Endothelial cell of umbilical vein (primary cell): ENCODE measurements around the gene UBAC1. TPM values are rescaled to one million over a fixed set of nuclear protein-coding genes. Genes with fewer than 3 reads are reported as not detected.

Experiments used
- BruUV-seq: library from RNA; stranded (reverse); fragments of 400-500 nt; replicated peaks from 2 replicates; lab custom pipeline; 2021; lab: Mats Ljungman, UMichigan
- CTCF ChIA-PET: fragments of 300-600, 350-600 bp; sonication (Branson Sonifier 250); formaldehyde crosslinking; loops from one replicate; lab custom pipeline; 2021; ENCODE audit warnings: antibody characterized with exemption, inconsistent platforms; lab: Charles Lee
- POLR2A ChIA-PET: fragments of 300-600, 350-600 bp; sonication (Branson Sonifier 250); formaldehyde crosslinking; loops from one replicate; lab custom pipeline; 2021; ENCODE audit warnings: antibody characterized with exemption, inconsistent platforms; lab: Charles Lee
- DNase-seq: peaks from one replicate; pipeline ENCODE4 v3.0.0-alpha.2; 2011; ENCODE audit warnings: low read depth, low spot score
- FAIRE-seq: peaks from 2 replicates; lab custom pipeline; 2011; peaks lifted over from hg19 to GRCh38; lab: Jason Lieb, UNC
- H2AFZ ChIP-seq: 2 replicates; pipeline ENCODE4 v1.6.0; 2012; ENCODE audit warnings: low read depth, low read length, control low read depth, inconsistent platforms
- H3K27ac ChIP-seq: 2 replicates; pipeline ENCODE4 v1.5.1; 2011; ENCODE audit warnings: low read depth, mild to moderate bottlenecking, control low read depth, low read length, moderate library complexity; ENCODE audit not compliant: insufficient read depth
- H3K27me3 ChIP-seq, 2 experiments: 2 replicates each; pipeline versions ENCODE4 v1.6.0 to v1.6.1; 2011; ENCODE audit warnings: low read length in 2 of 2, mixed read lengths in 1 of 2; ENCODE audit not compliant: control insufficient read depth in 2 of 2, insufficient read depth in 2 of 2
- H3K36me3 ChIP-seq, 2 experiments: 2 replicates in 1 of 2; 3 replicates in 1 of 2; pipeline ENCODE4 v1.5.1; 2011; ENCODE audit warnings: low read length in 2 of 2, mild to moderate bottlenecking in 1 of 2, moderate library complexity in 1 of 2; ENCODE audit not compliant: control insufficient read depth in 2 of 2, insufficient read depth in 2 of 2; ENCODE audit errors: extremely low read depth in 1 of 2
- H3K4me1 ChIP-seq: 3 replicates; pipeline ENCODE4 v1.5.1; 2011; ENCODE audit warnings: mild to moderate bottlenecking, low read length; ENCODE audit not compliant: control insufficient read depth, insufficient read depth; ENCODE audit errors: extremely low read depth
- H3K4me2 ChIP-seq: 2 replicates; pipeline ENCODE4 v1.6.1; 2011; ENCODE audit warnings: low read length, control low read depth, mixed read lengths; ENCODE audit not compliant: insufficient read depth
- H3K4me3 ChIP-seq, 3 experiments: fragments of 200-600 bp in 1 of 3; sonication (generic), shearing (Covaris generic) in 1 of 3; replicated peaks in 1 of 3; 2 replicates each; pipeline ENCODE4 v1.5.1; 2011 to 2016; ENCODE audit warnings: control low read depth in 3 of 3, low read length in 3 of 3, mild to moderate bottlenecking in 2 of 3, inconsistent platforms in 1 of 3, low read depth in 1 of 3, moderate library complexity in 1 of 3; ENCODE audit not compliant: insufficient read depth in 1 of 3
- H3K79me2 ChIP-seq: 2 replicates; pipeline ENCODE4 v1.6.0; 2012; ENCODE audit warnings: low read length, inconsistent platforms; ENCODE audit not compliant: control insufficient read depth, insufficient read depth
- H3K9ac ChIP-seq: replicated peaks from 2 replicates; pipeline ENCODE3; 2011; ENCODE audit warnings: low read length, control low read depth; ENCODE audit not compliant: insufficient read depth; ENCODE audit errors: extremely low read depth
- H3K9me1 ChIP-seq: replicated peaks from 3 replicates; pipeline ENCODE4 v1.6.0; 2011; ENCODE audit warnings: mild to moderate bottlenecking, low read length; ENCODE audit not compliant: control insufficient read depth, insufficient read depth; ENCODE audit errors: extremely low read depth
- H3K9me3 ChIP-seq: replicated peaks from 2 replicates; pipeline ENCODE4 v1.5.1; 2012; ENCODE audit warnings: low read length, inconsistent platforms; ENCODE audit not compliant: control insufficient read depth, insufficient read depth
- H4K20me1 ChIP-seq: replicated peaks from 2 replicates; pipeline ENCODE3; 2011; ENCODE audit warnings: mild to moderate bottlenecking, low read length; ENCODE audit not compliant: control insufficient read depth, insufficient read depth; ENCODE audit errors: extremely low read depth
- CTCF ChIP-seq, 2 donors: IDR thresholded peaks; 1 replicate in 1 of 2; 2 replicates in 1 of 2; pipeline ENCODE4 v1.5.1; 2011; ENCODE audit warnings: low read length in 2 of 2, mild to moderate bottlenecking in 2 of 2, moderate library complexity in 2 of 2, control low read depth in 1 of 2, inconsistent platforms in 1 of 2, low read depth in 1 of 2; ENCODE audit not compliant: insufficient read depth in 1 of 2; ENCODE audit errors: extremely low read depth in 1 of 2
- EZH2 ChIP-seq: IDR thresholded peaks from 2 replicates; pipeline ENCODE4 v1.6.1; 2012; ENCODE audit warnings: borderline replicate concordance, low read depth, mild to moderate bottlenecking, moderate library complexity, low read length, inconsistent platforms; ENCODE audit not compliant: severe bottlenecking
- FOS ChIP-seq: IDR thresholded peaks from 2 replicates; pipeline ENCODE4 v1.6.1; 2011; ENCODE audit warnings: mild to moderate bottlenecking, low read length, moderate library complexity, borderline replicate concordance; ENCODE audit not compliant: insufficient read depth
- GATA2 ChIP-seq: IDR thresholded peaks from 2 replicates; pipeline ENCODE4 v1.7.0; 2011; ENCODE audit warnings: low read depth, mild to moderate bottlenecking, moderate library complexity, mixed read lengths, low read length; ENCODE audit not compliant: insufficient read length, insufficient read depth
- JUN ChIP-seq: IDR thresholded peaks from 2 replicates; pipeline ENCODE4 v1.6.1; 2011; ENCODE audit warnings: borderline replicate concordance, low read depth; ENCODE audit not compliant: insufficient read length, insufficient read depth
- MYC ChIP-seq: IDR thresholded peaks from one replicate; pipeline ENCODE4 v1.6.1; 2011; ENCODE audit warnings: mild to moderate bottlenecking, low read depth, low read length
- POLR2A ChIP-seq: IDR thresholded peaks from 2 replicates; pipeline ENCODE4 v1.6.1; 2012; ENCODE audit warnings: low read depth, mild to moderate bottlenecking, control low read depth, low read length
- POLR2AphosphoS5 ChIP-seq: IDR thresholded peaks from 2 replicates; pipeline ENCODE4 v1.6.1; 2012; ENCODE audit warnings: low read depth, mild to moderate bottlenecking, control low read depth, low read length, moderate library complexity; ENCODE audit not compliant: insufficient read depth
- dilution Hi-C: fragments of 300-500 bp; cut with MboI; formaldehyde crosslinking; loops from one replicate; pipeline ENCODE4 v1.15.0; 2019; ENCODE audit warnings: low sequenced_read_pairs; ENCODE audit not compliant: extremely low pct_ligation_motif_present
- intact Hi-C: fragments of 100-400 bp; cut with micrococcal nuclease; formaldehyde crosslinking; loops from one replicate; pipeline ENCODE4 v1.10.0; 2022
- polyA plus RNA-seq, 4 experiments: library from polyadenylated mRNA; depleted of rRNA in 3 of 4; stranded (reverse) in 3 of 4; unstranded in 1 of 4; fragments of >200 nt; gene quantifications; 2 replicates each; pipeline versions ENCODE4 v1.2.1 to v1.2.3, GENCODE V29; 2011 to 2012; ENCODE audit warnings: missing spikeins in 1 of 4
- total RNA-seq: library from RNA; stranded (reverse); gene quantifications from 2 replicates; pipeline ENCODE4 v1.2.3, GENCODE V29; 2021
- TF ChIP-seq, protein P1 (sequence below): IDR thresholded peaks from 2 replicates; pipeline ENCODE4 v1.6.1; 2011; ENCODE audit not compliant: insufficient read depth, insufficient read length

UBAC1 gene
- total and polyA plus RNA-seq, 2 donors (not counting 3 experiments of a cell fraction or from before 2014, with no cell fraction given) = 39.5 to 56.7 TPM

DNA sequence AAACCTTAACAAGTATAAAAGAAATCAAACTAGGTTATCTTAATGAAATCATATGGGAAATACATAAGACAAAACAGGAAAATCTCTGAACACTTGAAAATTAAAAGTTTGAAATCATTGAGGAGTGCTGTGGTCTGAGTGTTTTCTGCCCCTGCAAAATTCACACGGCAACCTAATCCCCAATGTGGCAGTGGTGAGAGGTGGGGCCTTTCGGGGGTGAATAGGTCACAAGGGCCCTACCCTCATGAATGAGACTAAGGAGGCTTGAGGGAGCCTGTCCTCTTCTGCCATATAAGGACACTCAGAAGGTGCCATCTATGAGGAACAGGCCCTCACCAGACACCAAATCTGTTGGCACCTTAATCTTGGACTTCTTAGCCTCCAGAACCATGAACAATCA lies 64.5 kb downstream of the UBAC1 start:
- H3K9me1 ChIP-seq = no peaks in the 10 kb centered on the region
- peaks cover 10% of the 10 kb centered on the region for H3K4me1 ChIP-seq
- peaks cover 96% of the 10 kb centered on the region for H3K79me2 ChIP-seq
- H3K36me3 ChIP-seq = no peaks in the 10 kb centered on the region
- no peak overlapping the region for H2AFZ ChIP-seq
- H3K9ac ChIP-seq = no peak overlapping the region
- BruUV-seq = no TSS peak
- TF ChIP-seq GATA2 (no peak), POLR2A (no peak), EZH2 (no peak), FOS (no peak), POLR2AphosphoS5 (no peak), JUN (no peak), MYC (no peak), CTCF (IDR thresholded peaks at IDR 0.05; ENCODE audit: extremely low read depth in 1 of 2, insufficient read depth in 1 of 2, low read depth in 1 of 2, low read length in 2 of 2) (no peak)
- TF ChIP-seq, protein P1, sequence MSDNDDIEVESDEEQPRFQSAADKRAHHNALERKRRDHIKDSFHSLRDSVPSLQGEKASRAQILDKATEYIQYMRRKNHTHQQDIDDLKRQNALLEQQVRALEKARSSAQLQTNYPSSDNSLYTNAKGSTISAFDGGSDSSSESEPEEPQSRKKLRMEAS = no peak
- H4K20me1 ChIP-seq = peaks cover 8% of the 10 kb centered on the region
- ChIA-PET POLR2A (no interaction called here), CTCF (no interaction called here)
- no peak for DNase-seq
- intact Hi-C loops (no loop called here), dilution Hi-C loops (no loop called here)
- no peak overlapping the region for H3K27ac ChIP-seq
- no peaks in the 10 kb centered on the region for H3K27me3 ChIP-seq
- no peak overlapping the region for H3K4me3 ChIP-seq
- H3K4me2 ChIP-seq = no peak overlapping the region
- H3K9me3 ChIP-seq = no peaks in the 10 kb centered on the region
- peak; percentile 70 for FAIRE-seq
